CD8-positive, alpha-beta memory T cell (primary cell): ENCODE results near the gene PHRF1. TPM values are rescaled to one million over a fixed set of nuclear protein-coding genes. Genes with fewer than 3 reads are reported as not detected.

Source experiments
- CTCF ChIA-PET: fragments of 350-600 bp; sonication (Branson Sonifier 250); formaldehyde crosslinking; loops from one replicate; lab custom pipeline; 2021; ENCODE audit warnings: antibody characterized with exemption; lab: Charles Lee
- POLR2A ChIA-PET: fragments of 350-600 bp; sonication (Branson Sonifier 250); formaldehyde crosslinking; loops from one replicate; lab custom pipeline; 2021; ENCODE audit warnings: antibody characterized with exemption; lab: Charles Lee
- DNase-seq, 5 donors: peaks; one replicate each; pipeline versions ENCODE4 v3.0.0 to v3.0.0-alpha.2; 2020 to 2022; ENCODE audit warnings: mixed read lengths in 1 of 5
- H3K27ac ChIP-seq: one replicate; pipeline ENCODE4 v1.7.0; 2013; ENCODE audit warnings: low read depth, mild to moderate bottlenecking, low read length, moderate library complexity
- H3K27me3 ChIP-seq: 2 replicates; pipeline ENCODE4 v1.7.0; 2013; ENCODE audit warnings: low read length, mild to moderate bottlenecking; ENCODE audit not compliant: insufficient read depth, poor library complexity, severe bottlenecking
- H3K36me3 ChIP-seq: 2 replicates; pipeline ENCODE4 v1.7.0; 2013; ENCODE audit warnings: mild to moderate bottlenecking, low read length, moderate library complexity; ENCODE audit not compliant: insufficient read depth
- H3K4me1 ChIP-seq: 2 replicates; pipeline ENCODE4 v1.7.0; 2013; ENCODE audit warnings: mild to moderate bottlenecking, low read length, moderate library complexity; ENCODE audit not compliant: insufficient read depth
- H3K4me3 ChIP-seq: 2 replicates; pipeline ENCODE4 v1.7.0; 2013; ENCODE audit warnings: mild to moderate bottlenecking, low read length
- H3K9me3 ChIP-seq: 2 replicates; pipeline ENCODE4 v1.7.0; 2013; ENCODE audit warnings: mild to moderate bottlenecking, low read length
- H3K27ac Mint-ChIP-seq, 8 donors: one replicate each; pipeline ENCODE4 v1.8.0; 2020 to 2021; ENCODE audit warnings: mixed read lengths in 8 of 8, mild to moderate bottlenecking in 6 of 8, inconsistent platforms in 3 of 8, moderate library complexity in 3 of 8
- H3K27me3 Mint-ChIP-seq, 2 donors: one replicate each; pipeline ENCODE4 v1.8.0; 2020 to 2021; ENCODE audit warnings: mixed read lengths in 2 of 2, mild to moderate bottlenecking in 1 of 2, moderate library complexity in 1 of 2
- H3K36me3 Mint-ChIP-seq, 3 donors: one replicate each; pipeline ENCODE4 v1.8.0; 2020 to 2021; ENCODE audit warnings: mixed read lengths in 3 of 3, inconsistent platforms in 1 of 3, mild to moderate bottlenecking in 1 of 3
- H3K4me1 Mint-ChIP-seq, 3 donors: one replicate each; pipeline ENCODE4 v1.8.0; 2020 to 2021; ENCODE audit warnings: mixed read lengths in 3 of 3, inconsistent platforms in 1 of 3, mild to moderate bottlenecking in 1 of 3
- H3K4me3 Mint-ChIP-seq, 7 donors: one replicate each; pipeline ENCODE4 v1.8.0; 2020 to 2021; ENCODE audit warnings: mixed read lengths in 7 of 7, mild to moderate bottlenecking in 6 of 7, moderate library complexity in 4 of 7, inconsistent platforms in 2 of 7
- H3K9me3 Mint-ChIP-seq, 5 donors: one replicate each; pipeline ENCODE4 v1.8.0; 2020 to 2022; ENCODE audit warnings: mixed read lengths in 5 of 5, mild to moderate bottlenecking in 3 of 5, moderate library complexity in 2 of 5, inconsistent platforms in 1 of 5
- polyA plus RNA-seq: library from polyadenylated mRNA; unstranded; fragments of 300-500 nt; fragmentation: Illumina TruSeq; gene quantifications from one replicate; pipeline ENCODE4 v1.2.3, GENCODE V29; 2021
- total RNA-seq, 2 experiments: library from RNA; stranded (reverse); gene quantifications; one replicate each; pipeline ENCODE4 v1.2.3, GENCODE V29; 2021

Gene PHRF1
- total and polyA plus RNA-seq, 3 experiments from 2014 or later, result 17.7 to 49.8 (median 47.3) TPM

GRCh38 chr11:635945-636510 lies 59.8 kb downstream of the PHRF1 start:
- Mint-ChIP-seq H3K4me1 (peaks cover 4 to 22% (median 6%) of the 10 kb centered on the region in 3 donors), H3K4me3 (peak overlapping the region in 2 of 7 donors; percentile 38 to 61), H3K36me3 (no peaks in the 10 kb centered on the region), H3K27ac (no peak overlapping the region), H3K9me3 (no peaks in the 10 kb centered on the region), H3K27me3 (peaks cover 23 to 29% of the 10 kb centered on the region in 2 donors)
- H3K9me3 ChIP-seq, result no peaks in the 10 kb centered on the region
- no peaks in the 10 kb centered on the region for H3K36me3 ChIP-seq
- ChIA-PET CTCF (no interaction called here), POLR2A (no interaction called here)
- DNase-seq, result no peak
- H3K27me3 ChIP-seq, result peaks cover 15% of the 10 kb centered on the region
- no peaks in the 10 kb centered on the region for H3K4me1 ChIP-seq
- H3K4me3 ChIP-seq, result no peak overlapping the region
- H3K27ac ChIP-seq, result no peak overlapping the region

- Histone ChIP-seq H3K4me3 (no peak within 1 kb of the TSS), H3K9me3 (no peaks in the 10 kb centered on the region), H3K27ac (no peak within 1 kb of the TSS), H3K27me3 (peaks cover 15% of the 10 kb centered on the region), H3K4me1 (no peaks in the 10 kb centered on the region), H3K36me3 (no peaks in the 10 kb centered on the region)
- DNase-seq, result no peak
- CTCF ChIA-PET, result no interaction called here
- H3K4me3 Mint-ChIP-seq, result peak within 1 kb of the TSS in 4 of 7 donors; percentile 26 to 84 (median 44)
- no peaks in the 10 kb centered on the region for H3K9me3 Mint-ChIP-seq
- H3K4me1 Mint-ChIP-seq, result peaks cover 4 to 22% (median 6%) of the 10 kb centered on the region in 3 donors
- POLR2A ChIA-PET, result no interaction called here
- no peak within 1 kb of the TSS for H3K27ac Mint-ChIP-seq
- peaks cover 23 to 30% of the 10 kb centered on the region in 2 donors for H3K27me3 Mint-ChIP-seq
- H3K36me3 Mint-ChIP-seq, result no peaks in the 10 kb centered on the region
Measured at GRCh38 chr11:636511-637332, 60.5 kb downstream of the PHRF1 start, which contains the start of gene DRD4. Gene DRD4, plus strand, starts transcription at chr11:637269. Its CDS starts 36 bp downstream, at chr11:637305.

- peaks cover 23 to 30% of the 10 kb centered on the region in 2 donors for H3K27me3 Mint-ChIP-seq
- H3K27ac Mint-ChIP-seq, result no peak overlapping the region
- DNase-seq, result no peak
- no peaks in the 10 kb centered on the region for H3K9me3 Mint-ChIP-seq
- Histone ChIP-seq H3K4me3 (no peak overlapping the region), H3K27ac (no peak overlapping the region), H3K4me1 (no peaks in the 10 kb centered on the region), H3K27me3 (peaks cover 15% of the 10 kb centered on the region), H3K36me3 (no peaks in the 10 kb centered on the region), H3K9me3 (no peaks in the 10 kb centered on the region)
- H3K4me1 Mint-ChIP-seq, result peaks cover 4 to 22% (median 6%) of the 10 kb centered on the region in 3 donors
- POLR2A ChIA-PET, result no interaction called here
- H3K4me3 Mint-ChIP-seq, result peak overlapping the region in 3 of 7 donors; percentile 43 to 72 (median 44)
- H3K36me3 Mint-ChIP-seq, result peaks cover 0 to 2% (median 0%) of the 10 kb centered on the region in 3 donors
- CTCF ChIA-PET, result no interaction called here
Measured at GRCh38 chr11:637333-637592, 61.0 kb downstream of the PHRF1 start.

GRCh38 chr11:637593-638521 lies 61.6 kb downstream of the PHRF1 start:
- H3K27me3 ChIP-seq, result peaks cover 15% of the 10 kb centered on the region
- Mint-ChIP-seq H3K9me3 (no peaks in the 10 kb centered on the region), H3K36me3 (peaks cover 0 to 2% (median 0%) of the 10 kb centered on the region in 3 donors), H3K27me3 (peaks cover 23 to 30% of the 10 kb centered on the region in 2 donors), H3K27ac (no peak overlapping the region), H3K4me1 (peaks cover 4 to 22% (median 6%) of the 10 kb centered on the region in 3 donors), H3K4me3 (peak overlapping the region in 3 of 7 donors; percentile 43 to 84 (median 44))
- no peaks in the 10 kb centered on the region for H3K9me3 ChIP-seq
- DNase-seq, result no peak
- H3K36me3 ChIP-seq, result no peaks in the 10 kb centered on the region
- H3K4me3 ChIP-seq, result no peak overlapping the region
- POLR2A ChIA-PET, result interaction anchor here (0.7 to 1.4 kb wide), 2 partner anchors 57 to 85 kb away, joined by 3 read pairs; partner anchors contain the start of gene DEAF1
- CTCF ChIA-PET, result interaction anchor here (0.9 kb wide), 1 partner anchor 85 kb away, joined by 3 read pairs; no protein-coding TSS in a partner anchor
- no peaks in the 10 kb centered on the region for H3K4me1 ChIP-seq
- no peak overlapping the region for H3K27ac ChIP-seq

- CTCF ChIA-PET, result interaction anchor here (0.9 kb wide), 1 partner anchor 84 kb away, joined by 3 read pairs; no protein-coding TSS in a partner anchor
- peak overlapping the region in 2 of 7 donors; percentile 9 to 24 for H3K4me3 Mint-ChIP-seq
Measured at GRCh38 chr11:638631-639331, 62.5 kb downstream of the PHRF1 start.

GRCh38 chr11:639332-639955 lies 63.2 kb downstream of the PHRF1 start:
- peaks cover 0 to 9% (median 0%) of the 10 kb centered on the region in 3 donors for H3K36me3 Mint-ChIP-seq
- Histone ChIP-seq H3K27ac (no peak overlapping the region), H3K27me3 (peaks cover 15% of the 10 kb centered on the region), H3K9me3 (no peaks in the 10 kb centered on the region), H3K4me3 (no peak overlapping the region), H3K4me1 (no peaks in the 10 kb centered on the region), H3K36me3 (no peaks in the 10 kb centered on the region)
- H3K9me3 Mint-ChIP-seq, result no peaks in the 10 kb centered on the region
- peaks cover 23 to 30% of the 10 kb centered on the region in 2 donors for H3K27me3 Mint-ChIP-seq
- ChIA-PET POLR2A (no interaction called here), CTCF (no interaction called here)
- DNase-seq, result no peak
- no peak overlapping the region for H3K27ac Mint-ChIP-seq
- no peak overlapping the region for H3K4me3 Mint-ChIP-seq
- peaks cover 4 to 22% (median 6%) of the 10 kb centered on the region in 3 donors for H3K4me1 Mint-ChIP-seq

More at GRCh38 chr11:638631-639331, 62.5 kb downstream of the PHRF1 start:
- H3K4me3 ChIP-seq, result no peak overlapping the region
- H3K36me3 ChIP-seq, result no peaks in the 10 kb centered on the region
- H3K9me3 ChIP-seq, result no peaks in the 10 kb centered on the region
- Mint-ChIP-seq H3K4me1 (peaks cover 4 to 22% (median 6%) of the 10 kb centered on the region in 3 donors), H3K36me3 (peaks cover 0 to 5% (median 0%) of the 10 kb centered on the region in 3 donors), H3K27ac (no peak overlapping the region), H3K27me3 (peaks cover 23 to 30% of the 10 kb centered on the region in 2 donors), H3K9me3 (no peaks in the 10 kb centered on the region)
- POLR2A ChIA-PET, result interaction anchor here (0.7 to 1.4 kb wide), 2 partner anchors 56 to 84 kb away, joined by 3 read pairs; partner anchors contain the start of gene DEAF1
- H3K4me1 ChIP-seq, result no peaks in the 10 kb centered on the region
- no peak overlapping the region for H3K27ac ChIP-seq
- peaks cover 15% of the 10 kb centered on the region for H3K27me3 ChIP-seq
- DNase-seq, result no peak
